HEK293T (cell line): Measurements from ENCODE around the gene FTO.

Source experiments
- ARNT ChIP-seq: fragments of 450-650 bp; IDR thresholded peaks from 2 replicates; pipeline ENCODE4 v1.6.1; 2017; ENCODE audit warnings: mild to moderate bottlenecking
- BHLHE40 ChIP-seq: fragments of 450-650 bp; IDR thresholded peaks from 2 replicates; pipeline ENCODE4 v1.6.1; 2016; ENCODE audit warnings: mild to moderate bottlenecking, moderate library complexity, borderline replicate concordance
- CTBP1 ChIP-seq: fragments of 450-650 bp; IDR thresholded peaks from 2 replicates; pipeline ENCODE4 v1.6.1; 2016; ENCODE audit warnings: borderline replicate concordance
- ELF4 ChIP-seq: fragments of 450-650 bp; IDR thresholded peaks from 2 replicates; pipeline ENCODE4 v1.6.1; 2017; ENCODE audit warnings: antibody characterized with exemption
- FOXM1 ChIP-seq: fragments of 450-650 bp; IDR thresholded peaks from 2 replicates; pipeline ENCODE4 v1.6.1; 2017; ENCODE audit warnings: mild to moderate bottlenecking, borderline replicate concordance
- SP1 ChIP-seq: fragments of 450-650 bp; IDR thresholded peaks from 2 replicates; pipeline ENCODE4 v1.6.1; 2017
- SUZ12 ChIP-seq: fragments of 450-650 bp; IDR thresholded peaks from 2 replicates; pipeline ENCODE4 v1.6.1; 2016; ENCODE audit warnings: mild to moderate bottlenecking
- TARDBP ChIP-seq: fragments of 450-650 bp; IDR thresholded peaks from 2 replicates; pipeline ENCODE4 v1.6.1; 2016

DNA sequence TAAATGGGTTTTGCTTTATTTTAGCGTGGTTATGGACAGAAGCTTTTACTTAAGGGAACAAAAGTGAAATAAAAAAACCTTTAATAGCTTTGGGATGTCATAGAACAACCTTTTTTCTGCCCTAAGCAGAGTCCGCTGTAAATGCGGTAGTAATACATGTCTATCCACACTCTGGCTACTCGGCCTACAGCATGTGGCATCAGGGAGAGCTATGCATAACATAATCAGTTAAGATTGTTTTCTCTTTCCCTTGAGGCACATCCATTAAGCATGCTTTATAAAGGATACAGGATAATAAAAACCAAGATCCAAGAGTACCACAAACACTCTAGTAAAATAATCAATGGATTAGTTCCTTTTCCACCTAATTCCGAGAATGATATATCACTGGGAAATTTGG is 10.6 kb upstream of the FTO start:
- TF ChIP-seq BHLHE40 (no peak), FOXM1 (no peak), TARDBP (no peak), SP1 (no peak), ELF4 (no peak), ARNT (no peak), SUZ12 (no peak), CTBP1 (no peak)
